ENCODE data around the gene KNCN.

The KNCN gene

DNA sequence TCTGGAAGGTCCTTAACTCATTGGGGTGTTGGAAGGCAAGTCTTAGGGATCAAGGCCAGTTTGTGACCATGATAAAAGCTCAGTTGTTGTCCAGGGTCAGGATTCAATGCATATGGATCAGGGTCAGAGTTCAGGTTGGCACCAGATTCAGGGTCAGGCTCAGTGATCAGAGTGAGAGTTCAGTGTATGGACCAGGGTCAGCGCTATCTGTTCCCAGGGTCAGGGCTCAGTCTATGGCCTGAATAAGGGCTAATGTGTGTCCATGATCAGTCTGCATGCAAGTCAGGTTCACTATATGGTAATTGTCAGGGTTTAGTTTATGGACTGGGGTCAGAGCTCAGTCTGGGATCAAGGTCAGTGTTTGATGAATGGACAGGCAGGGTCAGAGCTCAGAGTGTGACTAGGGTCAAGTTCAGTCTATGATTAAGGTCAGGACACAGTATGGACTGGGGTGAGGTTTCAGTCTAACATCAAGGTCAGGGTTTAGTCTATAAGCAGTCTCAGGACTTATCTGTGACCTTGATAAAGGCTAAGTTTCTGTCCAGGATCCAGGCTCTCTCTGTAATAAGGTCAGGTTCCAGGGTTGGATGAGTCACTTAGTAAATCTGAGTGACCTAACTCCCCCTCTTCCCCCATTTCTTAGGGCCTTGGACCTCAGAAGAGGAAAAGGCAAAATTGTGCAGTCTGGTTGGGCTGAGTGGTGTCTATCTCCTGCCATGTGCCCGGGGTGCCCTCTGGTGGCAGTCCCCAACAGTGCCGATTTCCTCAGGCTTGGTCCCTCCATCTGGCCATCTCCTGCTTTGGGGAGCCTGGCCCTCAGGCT lies 23.8 kb downstream of the KNCN start:
- no peak overlapping the region for H3K4me3 ChIP-seq (ENCODE audit: low read depth in 1 of 2, low read length in 2 of 2)
- H3K27me3 ChIP-seq (ENCODE audit: control insufficient read depth in 1 of 2, insufficient read depth in 2 of 2, low read length in 2 of 2), result peaks cover 0 to 26% of the 10 kb centered on the region in 2 donors
- H3K9me3 ChIP-seq (ENCODE audit: low read length), result no peaks in the 10 kb centered on the region
- H3K9ac ChIP-seq (ENCODE audit: low read length), result no peak overlapping the region
- no peak overlapping the region for H3K27ac ChIP-seq (ENCODE audit: low read depth, low read length)
- no peaks in the 10 kb centered on the region for H3K36me3 ChIP-seq (ENCODE audit: insufficient read depth, low read length)
- H3K4me1 ChIP-seq (ENCODE audit: insufficient read depth, low read length), result peaks cover 3% of the 10 kb centered on the region

DNA sequence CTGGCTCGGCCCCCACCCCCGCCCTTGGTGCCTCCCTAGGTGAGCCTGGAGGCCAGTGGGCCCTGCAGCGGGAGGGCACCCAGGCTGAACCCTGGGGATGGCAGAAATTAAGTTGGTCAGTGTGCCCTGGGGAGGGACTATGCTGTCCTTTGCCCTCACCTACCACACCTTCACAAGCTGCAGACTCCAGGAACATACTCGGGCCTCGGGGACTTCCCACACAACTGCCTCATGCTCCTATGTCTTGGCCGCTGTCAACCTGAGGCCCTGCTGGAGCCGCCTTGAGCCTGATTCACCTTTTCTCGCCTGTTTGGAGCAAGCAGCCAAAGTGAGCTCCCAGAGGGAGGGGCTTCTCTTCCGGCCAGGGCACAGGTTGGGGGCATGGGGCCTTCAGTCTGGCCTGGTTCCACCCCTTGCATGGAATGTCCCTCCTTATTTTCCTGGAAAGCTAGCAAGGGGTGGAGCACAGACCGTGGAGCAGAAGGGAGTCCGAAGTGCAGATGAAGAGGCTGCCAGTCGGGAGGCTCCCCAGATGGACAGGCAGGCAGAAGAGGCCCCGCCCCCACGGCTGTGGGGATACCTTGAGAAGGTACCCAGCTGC lies 24.7 kb downstream of the KNCN start:
- Histone ChIP-seq H3K27me3 (ENCODE audit: control insufficient read depth in 1 of 2, insufficient read depth in 2 of 2, low read length in 2 of 2) (peaks cover 0 to 26% of the 10 kb centered on the region in 2 donors), H3K4me3 (ENCODE audit: low read depth in 1 of 2, low read length in 2 of 2) (no peak overlapping the region), H3K9me3 (ENCODE audit: low read length) (no peaks in the 10 kb centered on the region), H3K36me3 (ENCODE audit: insufficient read depth, low read length) (no peaks in the 10 kb centered on the region), H3K9ac (ENCODE audit: low read length) (no peak overlapping the region), H3K4me1 (ENCODE audit: insufficient read depth, low read length) (no peaks in the 10 kb centered on the region), H3K27ac (ENCODE audit: low read depth, low read length) (no peak overlapping the region)

GRCh38 chr1:46526013-46526690 lies 25.3 kb downstream of the KNCN start:
- Histone ChIP-seq H3K27me3 (ENCODE audit: control insufficient read depth in 1 of 2, insufficient read depth in 2 of 2, low read length in 2 of 2) (peaks cover 0 to 26% of the 10 kb centered on the region in 2 donors), H3K4me1 (ENCODE audit: insufficient read depth, low read length) (no peaks in the 10 kb centered on the region), H3K27ac (ENCODE audit: low read depth, low read length) (no peak overlapping the region), H3K36me3 (ENCODE audit: insufficient read depth, low read length) (no peaks in the 10 kb centered on the region), H3K4me3 (ENCODE audit: low read depth in 1 of 2, low read length in 2 of 2) (no peak overlapping the region), H3K9me3 (ENCODE audit: low read length) (no peaks in the 10 kb centered on the region), H3K9ac (ENCODE audit: low read length) (no peak overlapping the region)

- H3K27ac ChIP-seq (ENCODE audit: low read depth, low read length), result no peak overlapping the region
- H3K27me3 ChIP-seq (ENCODE audit: control insufficient read depth in 1 of 2, insufficient read depth in 2 of 2, low read length in 2 of 2), result peaks cover 0 to 26% of the 10 kb centered on the region in 2 donors
- no peaks in the 10 kb centered on the region for H3K36me3 ChIP-seq (ENCODE audit: insufficient read depth, low read length)
- H3K4me3 ChIP-seq (ENCODE audit: low read depth in 1 of 2, low read length in 2 of 2), result no peak overlapping the region
- no peaks in the 10 kb centered on the region for H3K9me3 ChIP-seq (ENCODE audit: low read length)
- H3K9ac ChIP-seq (ENCODE audit: low read length), result no peak overlapping the region
- no peaks in the 10 kb centered on the region for H3K4me1 ChIP-seq (ENCODE audit: insufficient read depth, low read length)
Observed at GRCh38 chr1:46525253-46525983, 26.0 kb downstream of the KNCN start.

DNA sequence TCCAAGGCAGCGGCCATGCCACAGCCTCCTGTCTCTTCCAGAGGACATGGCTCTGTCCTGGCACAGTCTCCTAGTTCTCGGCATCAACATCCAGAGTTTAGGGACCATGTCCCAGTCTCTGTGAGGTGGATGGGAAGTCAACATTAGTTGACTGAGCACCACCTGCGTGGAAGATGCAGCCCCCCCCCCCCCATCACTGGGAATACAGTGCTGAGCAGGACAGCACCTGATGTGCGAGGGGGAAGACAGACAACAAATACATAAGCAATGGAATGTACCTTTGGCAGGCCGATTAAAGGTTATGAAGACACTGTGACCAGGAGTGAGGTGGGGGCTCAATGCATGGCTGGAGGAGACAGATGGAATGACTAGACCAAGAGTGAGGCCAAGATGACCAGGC lies 26.6 kb downstream of the KNCN start:
- Histone ChIP-seq H3K27ac (ENCODE audit: low read depth, low read length) (no peak overlapping the region), H3K4me3 (ENCODE audit: low read depth in 1 of 2, low read length in 2 of 2) (no peak overlapping the region), H3K27me3 (ENCODE audit: control insufficient read depth in 1 of 2, insufficient read depth in 2 of 2, low read length in 2 of 2) (peaks cover 0 to 26% of the 10 kb centered on the region in 2 donors), H3K4me1 (ENCODE audit: insufficient read depth, low read length) (no peaks in the 10 kb centered on the region), H3K9ac (ENCODE audit: low read length) (no peak overlapping the region), H3K36me3 (ENCODE audit: insufficient read depth, low read length) (no peaks in the 10 kb centered on the region), H3K9me3 (ENCODE audit: low read length) (no peaks in the 10 kb centered on the region)

DNA sequence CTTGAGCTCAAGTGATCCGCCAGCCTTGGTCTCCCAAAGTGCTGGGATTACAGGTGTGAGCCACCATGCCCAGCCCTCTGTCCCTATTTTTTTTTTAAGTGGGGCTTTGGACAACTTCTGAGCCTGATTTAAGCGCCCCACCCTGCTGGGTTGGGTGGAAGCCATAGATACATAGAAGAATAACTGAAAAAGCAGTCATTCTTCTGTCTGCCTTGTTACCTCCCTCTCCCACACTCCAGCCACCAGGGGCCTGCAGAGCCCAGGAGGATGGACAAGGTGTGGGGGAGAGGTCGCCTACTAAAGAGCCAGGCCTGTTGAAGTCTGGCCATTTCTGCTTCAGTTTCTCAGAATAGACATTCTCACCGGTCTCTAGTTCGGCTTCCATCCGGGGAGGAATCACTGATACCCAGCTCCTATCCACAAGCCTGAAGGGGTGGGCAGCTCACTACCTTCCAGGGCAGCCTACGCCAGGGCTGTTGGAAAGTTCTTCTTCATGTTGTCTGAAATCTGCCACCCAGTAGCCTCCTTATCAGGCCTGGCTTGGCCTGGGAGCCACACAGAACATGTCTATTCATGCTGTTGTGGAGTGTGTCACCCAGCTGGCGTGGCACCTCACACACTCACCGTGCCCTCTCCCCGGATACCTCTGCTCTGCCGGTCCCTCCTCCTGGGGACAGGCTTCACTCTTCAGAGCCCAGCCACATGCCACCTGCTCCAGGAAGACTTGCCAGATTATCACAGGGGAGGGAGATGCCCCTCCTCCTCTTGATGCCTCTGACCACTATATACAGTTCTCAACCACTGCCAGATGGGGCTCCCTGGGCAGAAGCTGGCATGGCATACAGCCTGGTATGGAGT lies 27.7 kb downstream of the KNCN start:
- Histone ChIP-seq H3K27me3 (ENCODE audit: control insufficient read depth in 1 of 2, insufficient read depth in 2 of 2, low read length in 2 of 2) (peaks cover 0 to 16% of the 10 kb centered on the region in 2 donors), H3K4me3 (ENCODE audit: low read depth in 1 of 2, low read length in 2 of 2) (no peak overlapping the region), H3K36me3 (ENCODE audit: insufficient read depth, low read length) (no peaks in the 10 kb centered on the region)

DNA sequence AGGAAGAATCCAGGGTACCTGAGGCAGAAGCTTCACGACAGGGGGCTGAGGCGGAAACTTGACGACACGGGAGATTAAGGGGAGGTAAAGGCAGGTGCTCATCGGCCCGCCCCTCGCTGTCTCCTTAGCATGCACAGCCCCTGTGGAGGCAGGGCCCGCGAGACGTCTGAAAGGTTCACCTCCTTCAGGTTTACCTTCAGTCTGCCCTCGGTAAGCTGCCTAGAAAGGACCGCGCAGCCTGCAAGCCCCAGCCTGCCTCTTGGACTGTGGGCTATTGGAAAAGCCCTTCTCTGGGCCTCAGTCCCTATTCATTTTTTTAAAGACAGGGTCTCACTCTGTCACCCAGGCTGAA lies 28.5 kb downstream of the KNCN start:
- Histone ChIP-seq H3K36me3 (ENCODE audit: insufficient read depth, low read length) (no peaks in the 10 kb centered on the region), H3K4me3 (ENCODE audit: low read depth in 1 of 2, low read length in 2 of 2) (no peak overlapping the region), H3K27me3 (ENCODE audit: control insufficient read depth in 1 of 2, insufficient read depth in 2 of 2, low read length in 2 of 2) (peaks cover 0 to 16% of the 10 kb centered on the region in 2 donors), H3K9me3 (ENCODE audit: low read length) (no peaks in the 10 kb centered on the region), H3K27ac (ENCODE audit: low read depth, low read length) (no peak overlapping the region), H3K9ac (ENCODE audit: low read length) (no peak overlapping the region), H3K4me1 (ENCODE audit: insufficient read depth, low read length) (no peaks in the 10 kb centered on the region)

More for the DNA sequence above, 27.7 kb downstream of the KNCN start:
- Histone ChIP-seq H3K4me1 (ENCODE audit: insufficient read depth, low read length) (no peaks in the 10 kb centered on the region), H3K9me3 (ENCODE audit: low read length) (no peaks in the 10 kb centered on the region), H3K9ac (ENCODE audit: low read length) (no peak overlapping the region), H3K27ac (ENCODE audit: low read depth, low read length) (no peak overlapping the region)

DNA sequence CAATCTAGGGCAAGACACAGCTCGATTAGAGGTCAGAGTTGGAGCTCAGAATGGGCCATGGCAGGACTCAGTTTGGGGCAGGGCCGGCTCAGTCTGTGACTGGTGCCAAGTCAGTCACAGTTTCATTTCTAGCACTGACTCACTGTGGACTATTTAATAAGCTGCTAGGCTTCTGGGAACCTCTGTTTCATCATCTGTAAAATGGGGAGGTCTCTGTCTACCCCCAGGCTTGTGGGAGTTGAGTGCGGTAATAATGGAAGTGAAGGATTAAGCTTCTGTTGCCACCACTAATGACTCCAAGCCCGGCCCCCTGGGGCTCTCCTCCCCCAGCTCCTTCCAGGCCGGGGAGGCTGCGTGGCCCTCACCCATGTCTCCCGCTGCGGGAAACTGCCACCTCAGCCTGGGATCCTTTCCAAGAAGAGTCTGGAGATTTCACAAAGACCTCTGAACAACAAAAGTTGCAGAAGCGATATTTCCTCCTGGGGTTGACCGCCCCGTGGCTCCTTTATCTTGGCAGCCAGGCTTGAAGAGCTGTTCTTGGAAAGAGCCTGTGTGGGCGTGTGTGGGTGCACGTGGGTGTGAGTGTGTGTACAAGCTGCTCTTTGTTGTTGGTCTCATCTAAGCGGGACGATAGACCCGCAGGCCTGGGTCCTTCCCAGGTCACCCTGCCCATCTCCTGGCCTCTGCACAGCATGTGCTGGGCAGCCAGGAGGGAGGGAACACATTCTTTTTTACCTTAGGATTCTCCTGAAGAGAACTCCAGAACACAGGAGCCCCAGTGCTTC lies 29.1 kb downstream of the KNCN start:
- no peaks in the 10 kb centered on the region for H3K9me3 ChIP-seq (ENCODE audit: low read length)
- H3K27ac ChIP-seq (ENCODE audit: low read depth, low read length), result no peak overlapping the region
- H3K4me1 ChIP-seq (ENCODE audit: insufficient read depth, low read length), result no peaks in the 10 kb centered on the region
- H3K4me3 ChIP-seq (ENCODE audit: low read depth in 1 of 2, low read length in 2 of 2), result no peak overlapping the region
- peaks cover 0 to 14% of the 10 kb centered on the region in 2 donors for H3K27me3 ChIP-seq (ENCODE audit: control insufficient read depth in 1 of 2, insufficient read depth in 2 of 2, low read length in 2 of 2)
- no peak overlapping the region for H3K9ac ChIP-seq (ENCODE audit: low read length)
- no peaks in the 10 kb centered on the region for H3K36me3 ChIP-seq (ENCODE audit: insufficient read depth, low read length)

- H3K36me3 ChIP-seq (ENCODE audit: insufficient read depth, low read length), result no peaks in the 10 kb centered on the region
- no peak overlapping the region for H3K27ac ChIP-seq (ENCODE audit: low read depth, low read length)
- no peaks in the 10 kb centered on the region for H3K4me1 ChIP-seq (ENCODE audit: insufficient read depth, low read length)
- no peaks in the 10 kb centered on the region for H3K9me3 ChIP-seq (ENCODE audit: low read length)
- H3K9ac ChIP-seq (ENCODE audit: low read length), result no peak overlapping the region
- peaks cover 0 to 13% of the 10 kb centered on the region in 2 donors for H3K27me3 ChIP-seq (ENCODE audit: control insufficient read depth in 1 of 2, insufficient read depth in 2 of 2, low read length in 2 of 2)
- H3K4me3 ChIP-seq (ENCODE audit: low read depth in 1 of 2, low read length in 2 of 2), result no peak overlapping the region
Observed at GRCh38 chr1:46521414-46521813, 30.0 kb downstream of the KNCN start.

Data from muscle layer of colon (tissue), 2 donors.